ENCODE measurements around the gene TNRC18. TPM values are rescaled to one million over a fixed set of nuclear protein-coding genes. Genes with fewer than 3 reads are reported as not detected.

TNRC18 gene
- total RNA-seq, 2 experiments from 2014 or later, result 36.0 to 43.8 TPM

GRCh38 chr7:5443678-5444077 lies 20.0 kb upstream of the TNRC18 start:
- H3K27ac Mint-ChIP-seq, result no peak overlapping the region
- intact Hi-C loops (cut with micrococcal nuclease), result no loop called here
- H3K9me3 Mint-ChIP-seq, result no peaks in the 10 kb centered on the region
- CTCF ChIA-PET, result no interaction called here
- no peaks in the 10 kb centered on the region for H3K4me1 Mint-ChIP-seq (ENCODE audit: low read depth)
- no peaks in the 10 kb centered on the region for H3K36me3 Mint-ChIP-seq (ENCODE audit: low read depth)
- H3K27me3 Mint-ChIP-seq (ENCODE audit: low read depth), result no peaks in the 10 kb centered on the region
- no peak for DNase-seq
- no peak overlapping the region for H3K4me3 Mint-ChIP-seq

- no peaks in the 10 kb centered on the region for H3K4me1 Mint-ChIP-seq (ENCODE audit: low read depth)
- CTCF ChIA-PET, result interaction anchor here (0.5 kb wide), 1 partner anchor 61 kb away, joined by 5 read pairs; no protein-coding TSS in a partner anchor
- H3K4me3 Mint-ChIP-seq, result no peak overlapping the region
- H3K36me3 Mint-ChIP-seq (ENCODE audit: low read depth), result peaks cover 4% of the 10 kb centered on the region
- intact Hi-C loops (cut with micrococcal nuclease), result no loop called here
- H3K27ac Mint-ChIP-seq, result no peak overlapping the region
- DNase-seq, result no peak
- no peaks in the 10 kb centered on the region for H3K9me3 Mint-ChIP-seq
- no peaks in the 10 kb centered on the region for H3K27me3 Mint-ChIP-seq (ENCODE audit: low read depth)
Measured at GRCh38 chr7:5442757-5443305, 19.2 kb upstream of the TNRC18 start.

- H3K36me3 Mint-ChIP-seq (ENCODE audit: low read depth), result peaks cover 9% of the 10 kb centered on the region
- H3K9me3 Mint-ChIP-seq, result peaks cover 5% of the 10 kb centered on the region
- intact Hi-C loops (cut with micrococcal nuclease), result no loop called here
- CTCF ChIA-PET, result no interaction called here
- no peak overlapping the region for H3K4me3 Mint-ChIP-seq
- DNase-seq, result no peak
- no peak overlapping the region for H3K27ac Mint-ChIP-seq
- H3K27me3 Mint-ChIP-seq (ENCODE audit: low read depth), result no peaks in the 10 kb centered on the region
- H3K4me1 Mint-ChIP-seq (ENCODE audit: low read depth), result no peaks in the 10 kb centered on the region
Measured at GRCh38 chr7:5441840-5442503, 18.3 kb upstream of the TNRC18 start.

GRCh38 chr7:5439572-5440496 lies 16.2 kb upstream of the TNRC18 start:
- intact Hi-C loops (cut with micrococcal nuclease), result no loop called here
- H3K9me3 Mint-ChIP-seq, result peaks cover 5% of the 10 kb centered on the region
- CTCF ChIA-PET, result no interaction called here

GRCh38 chr7:5439209-5439571 lies 15.6 kb upstream of the TNRC18 start:
- H3K9me3 Mint-ChIP-seq, result peaks cover 5% of the 10 kb centered on the region
- no peak overlapping the region for H3K4me3 Mint-ChIP-seq
- H3K27ac Mint-ChIP-seq, result no peak overlapping the region
- intact Hi-C loops (cut with micrococcal nuclease), result no loop called here
- CTCF ChIA-PET, result interaction anchor here (0.6 to 0.7 kb wide), 2 partner anchors 342 to 666 kb away, joined by 3 to 4 read pairs; no protein-coding TSS in a partner anchor
- peaks cover 14% of the 10 kb centered on the region for H3K36me3 Mint-ChIP-seq (ENCODE audit: low read depth)
- no peaks in the 10 kb centered on the region for H3K4me1 Mint-ChIP-seq (ENCODE audit: low read depth)
- H3K27me3 Mint-ChIP-seq (ENCODE audit: low read depth), result no peaks in the 10 kb centered on the region
- no peak for DNase-seq

More at GRCh38 chr7:5439572-5440496, 16.2 kb upstream of the TNRC18 start:
- H3K27ac Mint-ChIP-seq, result no peak overlapping the region
- no peaks in the 10 kb centered on the region for H3K4me1 Mint-ChIP-seq (ENCODE audit: low read depth)
- no peaks in the 10 kb centered on the region for H3K27me3 Mint-ChIP-seq (ENCODE audit: low read depth)
- H3K36me3 Mint-ChIP-seq (ENCODE audit: low read depth), result peaks cover 14% of the 10 kb centered on the region
- no peak overlapping the region for H3K4me3 Mint-ChIP-seq
- DNase-seq, result no peak

GRCh38 chr7:5437987-5438386 lies 14.4 kb upstream of the TNRC18 start:
- DNase-seq, result no peak
- Mint-ChIP-seq H3K36me3 (ENCODE audit: low read depth) (peaks cover 16% of the 10 kb centered on the region), H3K4me3 (no peak overlapping the region), H3K4me1 (ENCODE audit: low read depth) (no peaks in the 10 kb centered on the region), H3K9me3 (peaks cover 7% of the 10 kb centered on the region), H3K27me3 (ENCODE audit: low read depth) (peaks cover 2% of the 10 kb centered on the region), H3K27ac (no peak overlapping the region)
- CTCF ChIA-PET, result no interaction called here
- intact Hi-C loops (cut with micrococcal nuclease), result no loop called here

- H3K9me3 Mint-ChIP-seq, result peaks cover 7% of the 10 kb centered on the region
- CTCF ChIA-PET, result no interaction called here
- intact Hi-C loops (cut with micrococcal nuclease), result no loop called here
- peaks cover 2% of the 10 kb centered on the region for H3K27me3 Mint-ChIP-seq (ENCODE audit: low read depth)
- DNase-seq, result no peak
- no peak overlapping the region for H3K27ac Mint-ChIP-seq
- no peaks in the 10 kb centered on the region for H3K4me1 Mint-ChIP-seq (ENCODE audit: low read depth)
- peaks cover 19% of the 10 kb centered on the region for H3K36me3 Mint-ChIP-seq (ENCODE audit: low read depth)
- H3K4me3 Mint-ChIP-seq, result no peak overlapping the region
Measured at GRCh38 chr7:5437348-5437892, 13.8 kb upstream of the TNRC18 start.

GRCh38 chr7:5436003-5436678 lies 12.5 kb upstream of the TNRC18 start:
- CTCF ChIA-PET, result interaction anchor here (0.6 kb wide), 1 partner anchor 552 kb away, joined by 3 read pairs; the partner anchor contains the start of gene RADIL
- H3K4me3 Mint-ChIP-seq, result no peak overlapping the region

GRCh38 chr7:5435291-5436002 lies 11.8 kb upstream of the TNRC18 start:
- Mint-ChIP-seq H3K27ac (no peak overlapping the region), H3K27me3 (ENCODE audit: low read depth) (peaks cover 11% of the 10 kb centered on the region), H3K36me3 (ENCODE audit: low read depth) (peaks cover 19% of the 10 kb centered on the region), H3K9me3 (peaks cover 7% of the 10 kb centered on the region), H3K4me3 (no peak overlapping the region), H3K4me1 (ENCODE audit: low read depth) (no peaks in the 10 kb centered on the region)
- DNase-seq, result no peak
- intact Hi-C loops (cut with micrococcal nuclease), result no loop called here
- CTCF ChIA-PET, result no interaction called here

More at GRCh38 chr7:5436003-5436678, 12.5 kb upstream of the TNRC18 start:
- DNase-seq, result no peak
- intact Hi-C loops (cut with micrococcal nuclease), result no loop called here
- H3K36me3 Mint-ChIP-seq (ENCODE audit: low read depth), result peaks cover 19% of the 10 kb centered on the region
- peaks cover 9% of the 10 kb centered on the region for H3K27me3 Mint-ChIP-seq (ENCODE audit: low read depth)
- H3K9me3 Mint-ChIP-seq, result peaks cover 7% of the 10 kb centered on the region
- no peak overlapping the region for H3K27ac Mint-ChIP-seq
- no peaks in the 10 kb centered on the region for H3K4me1 Mint-ChIP-seq (ENCODE audit: low read depth)

GRCh38 chr7:5433181-5433580 lies 9.5 kb upstream of the TNRC18 start:
- CTCF ChIA-PET, result interaction anchor here (0.6 to 1.3 kb wide), 4 partner anchors 37 to 81 kb away, joined by 3 to 5 read pairs (median 4); no protein-coding TSS in a partner anchor
- Mint-ChIP-seq H3K36me3 (ENCODE audit: low read depth) (peaks cover 18% of the 10 kb centered on the region), H3K27ac (no peak overlapping the region), H3K9me3 (peaks cover 7% of the 10 kb centered on the region), H3K4me3 (no peak overlapping the region), H3K4me1 (ENCODE audit: low read depth) (peaks cover 14% of the 10 kb centered on the region), H3K27me3 (ENCODE audit: low read depth) (peaks cover 31% of the 10 kb centered on the region)
- no peak for DNase-seq
- intact Hi-C loops (cut with micrococcal nuclease), result no loop called here

GRCh38 chr7:5432691-5433090 lies 9.1 kb upstream of the TNRC18 start:
- Mint-ChIP-seq H3K4me3 (no peak overlapping the region), H3K4me1 (ENCODE audit: low read depth) (peaks cover 14% of the 10 kb centered on the region), H3K9me3 (peaks cover 7% of the 10 kb centered on the region), H3K27me3 (ENCODE audit: low read depth) (peaks cover 34% of the 10 kb centered on the region), H3K36me3 (ENCODE audit: low read depth) (peaks cover 15% of the 10 kb centered on the region), H3K27ac (no peak overlapping the region)
- DNase-seq, result no peak
- intact Hi-C loops (cut with micrococcal nuclease), result no loop called here
- CTCF ChIA-PET, result interaction anchor here (0.6 to 1.3 kb wide), 4 partner anchors 36 to 80 kb away, joined by 3 to 5 read pairs (median 4); no protein-coding TSS in a partner anchor
